ENCODE results near the gene TXNRD2.

The TXNRD2 gene

GRCh38 chr22:19964701-19965386, 23.2 kb upstream of the TXNRD2 start:
- Histone ChIP-seq H3K79me2 (ENCODE audit: control insufficient read depth, insufficient read depth, low read length, unreplicated experiment) (no peaks in the 10 kb centered on the region), H2AFZ (ENCODE audit: low read length, unreplicated experiment) (no peak overlapping the region), H3K27ac (ENCODE audit: low read depth, low read length) (no peak overlapping the region), H3K36me3 (ENCODE audit: insufficient read depth, low read length) (no peaks in the 10 kb centered on the region), H3K4me1 (ENCODE audit: control insufficient read depth, insufficient read depth, low read length, unreplicated experiment) (peaks cover 7% of the 10 kb centered on the region), H3K4me3 (ENCODE audit: low read depth, low read length) (no peak overlapping the region), H3K27me3 (ENCODE audit: insufficient read depth, low read length) (no peaks in the 10 kb centered on the region)

DNA sequence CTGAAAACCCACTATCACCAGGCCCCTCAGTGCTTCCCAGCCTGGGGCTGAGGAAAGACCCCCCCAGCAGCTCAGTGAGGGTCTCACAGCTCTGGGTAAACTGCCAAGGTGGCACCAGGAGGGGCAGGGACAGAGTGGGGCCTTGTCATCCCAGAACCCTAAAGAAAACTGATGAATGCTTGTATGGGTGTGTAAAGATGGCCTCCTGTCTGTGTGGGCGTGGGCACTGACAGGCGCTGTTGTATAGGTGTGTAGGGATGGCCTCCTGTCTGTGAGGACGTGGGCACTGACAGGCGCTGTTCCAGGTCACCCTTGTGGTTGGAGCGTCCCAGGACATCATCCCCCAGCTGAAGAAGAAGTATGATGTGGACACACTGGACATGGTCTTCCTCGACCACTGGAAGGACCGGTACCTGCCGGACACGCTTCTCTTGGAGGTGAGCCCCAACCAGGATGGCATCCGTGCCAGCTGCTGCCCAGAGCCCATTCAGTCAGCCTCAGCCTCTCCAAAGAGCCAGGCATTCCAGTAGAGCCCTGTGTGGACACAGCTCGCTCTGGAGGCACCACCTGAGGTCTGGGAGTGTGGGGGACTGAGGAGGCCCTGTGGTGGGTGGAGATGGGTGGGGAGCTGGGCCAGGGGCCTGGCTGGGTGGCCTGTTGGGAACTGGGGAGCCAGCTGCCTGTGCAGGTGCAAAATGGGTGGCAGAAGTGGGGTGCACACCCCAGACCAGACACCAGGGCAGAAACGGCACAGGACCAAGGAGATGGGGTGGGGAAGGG, 22.4 kb upstream of the TXNRD2 start:
- Histone ChIP-seq H3K79me2 (ENCODE audit: control insufficient read depth, insufficient read depth, low read length, unreplicated experiment) (no peaks in the 10 kb centered on the region), H3K27me3 (ENCODE audit: insufficient read depth, low read length) (no peaks in the 10 kb centered on the region), H3K4me1 (ENCODE audit: control insufficient read depth, insufficient read depth, low read length, unreplicated experiment) (peaks cover 8% of the 10 kb centered on the region), H3K4me3 (ENCODE audit: low read depth, low read length) (no peak overlapping the region), H3K36me3 (ENCODE audit: insufficient read depth, low read length) (no peaks in the 10 kb centered on the region), H3K27ac (ENCODE audit: low read depth, low read length) (no peak overlapping the region), H2AFZ (ENCODE audit: low read length, unreplicated experiment) (no peak overlapping the region)

DNA sequence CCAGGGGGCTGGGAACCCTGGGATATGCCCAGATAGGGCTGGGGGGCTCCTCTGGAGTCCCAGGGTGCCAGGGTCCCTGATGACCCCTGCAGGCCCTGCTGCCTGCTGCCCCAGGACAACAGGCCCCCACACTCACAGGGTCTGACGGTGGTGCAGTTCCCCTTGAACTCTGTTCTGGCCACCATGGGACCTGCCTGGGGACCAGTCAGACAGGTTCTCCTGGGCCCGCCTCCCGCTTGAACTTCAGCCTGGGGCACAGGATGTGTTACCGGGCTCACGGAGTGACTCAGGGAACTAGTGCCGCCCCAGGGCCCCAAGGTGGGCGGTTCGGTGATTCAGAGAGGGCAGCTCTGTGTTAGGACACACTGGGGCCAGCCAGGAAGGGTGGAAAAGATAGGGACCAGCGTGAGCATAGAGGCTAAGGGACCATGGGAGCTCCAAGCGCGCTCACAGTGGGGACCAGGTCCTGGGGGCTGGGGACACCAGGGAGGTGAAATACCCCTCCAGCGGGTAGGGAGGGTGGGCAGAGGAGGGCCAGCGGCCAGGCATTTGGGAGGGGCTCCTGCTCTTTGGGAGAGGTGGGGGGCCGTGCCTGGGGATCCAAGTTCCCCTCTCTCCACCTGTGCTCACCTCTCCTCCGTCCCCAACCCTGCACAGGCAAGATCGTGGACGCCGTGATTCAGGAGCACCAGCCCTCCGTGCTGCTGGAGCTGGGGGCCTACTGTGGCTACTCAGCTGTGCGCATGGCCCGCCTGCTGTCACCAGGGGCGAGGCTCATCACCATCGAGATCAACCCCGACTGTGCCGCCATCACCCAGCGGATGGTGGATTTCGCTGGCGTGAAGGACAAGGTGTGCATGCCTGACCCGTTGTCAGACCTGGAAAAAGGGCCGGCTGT, 21.5 kb upstream of the TXNRD2 start:
- H2AFZ ChIP-seq (ENCODE audit: low read length, unreplicated experiment): no peak overlapping the region

DNA sequence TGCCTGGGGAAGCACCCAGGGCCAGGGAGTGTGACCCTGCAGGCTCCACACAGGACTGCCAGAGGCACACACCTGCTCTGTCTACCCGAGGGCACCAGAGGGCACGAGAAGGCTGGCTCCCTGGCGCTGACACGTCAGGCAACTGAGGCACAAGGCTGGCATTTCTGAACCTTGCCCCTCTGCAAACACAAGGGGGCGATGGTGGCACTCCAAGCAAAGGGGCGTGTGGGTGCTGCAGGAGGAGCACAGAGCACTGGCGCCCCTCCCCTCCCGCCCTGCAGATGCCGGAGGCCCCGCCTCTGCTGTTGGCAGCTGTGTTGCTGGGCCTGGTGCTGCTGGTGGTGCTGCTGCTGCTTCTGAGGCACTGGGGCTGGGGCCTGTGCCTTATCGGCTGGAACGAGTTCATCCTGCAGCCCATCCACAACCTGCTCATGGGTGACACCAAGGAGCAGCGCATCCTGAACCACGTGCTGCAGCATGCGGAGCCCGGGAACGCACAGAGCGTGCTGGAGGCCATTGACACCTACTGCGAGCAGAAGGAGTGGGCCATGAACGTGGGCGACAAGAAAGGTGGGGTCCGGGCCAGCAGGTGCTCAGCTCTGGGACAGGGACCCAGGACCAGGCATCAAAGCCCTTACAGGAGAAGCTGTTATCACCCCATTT, 20.8 kb upstream of the TXNRD2 start:
- no peak overlapping the region for H3K4me3 ChIP-seq (ENCODE audit: low read depth, low read length)
- no peaks in the 10 kb centered on the region for H3K36me3 ChIP-seq (ENCODE audit: insufficient read depth, low read length)
- H3K79me2 ChIP-seq (ENCODE audit: control insufficient read depth, insufficient read depth, low read length, unreplicated experiment): no peaks in the 10 kb centered on the region
- peaks cover 11% of the 10 kb centered on the region for H3K4me1 ChIP-seq (ENCODE audit: control insufficient read depth, insufficient read depth, low read length, unreplicated experiment)
- no peak overlapping the region for H3K27ac ChIP-seq (ENCODE audit: low read depth, low read length)
- no peaks in the 10 kb centered on the region for H3K27me3 ChIP-seq (ENCODE audit: insufficient read depth, low read length)
- no peak overlapping the region for H2AFZ ChIP-seq (ENCODE audit: low read length, unreplicated experiment)

More for the DNA sequence above, 21.5 kb upstream of the TXNRD2 start:
- Histone ChIP-seq H3K79me2 (ENCODE audit: control insufficient read depth, insufficient read depth, low read length, unreplicated experiment) (no peaks in the 10 kb centered on the region), H3K27ac (ENCODE audit: low read depth, low read length) (no peak overlapping the region), H3K36me3 (ENCODE audit: insufficient read depth, low read length) (no peaks in the 10 kb centered on the region), H3K4me1 (ENCODE audit: control insufficient read depth, insufficient read depth, low read length, unreplicated experiment) (peaks cover 11% of the 10 kb centered on the region), H3K4me3 (ENCODE audit: low read depth, low read length) (no peak overlapping the region), H3K27me3 (ENCODE audit: insufficient read depth, low read length) (no peaks in the 10 kb centered on the region)

- Histone ChIP-seq H3K27me3 (ENCODE audit: insufficient read depth, low read length) (no peaks in the 10 kb centered on the region), H3K36me3 (ENCODE audit: insufficient read depth, low read length) (no peaks in the 10 kb centered on the region), H3K79me2 (ENCODE audit: control insufficient read depth, insufficient read depth, low read length, unreplicated experiment) (no peaks in the 10 kb centered on the region), H3K4me1 (ENCODE audit: control insufficient read depth, insufficient read depth, low read length, unreplicated experiment) (peaks cover 11% of the 10 kb centered on the region), H3K4me3 (ENCODE audit: low read depth, low read length) (no peak overlapping the region), H2AFZ (ENCODE audit: low read length, unreplicated experiment) (no peak overlapping the region), H3K27ac (ENCODE audit: low read depth, low read length) (no peak overlapping the region)
Observed at GRCh38 chr22:19961868-19962245, 20.2 kb upstream of the TXNRD2 start.

DNA sequence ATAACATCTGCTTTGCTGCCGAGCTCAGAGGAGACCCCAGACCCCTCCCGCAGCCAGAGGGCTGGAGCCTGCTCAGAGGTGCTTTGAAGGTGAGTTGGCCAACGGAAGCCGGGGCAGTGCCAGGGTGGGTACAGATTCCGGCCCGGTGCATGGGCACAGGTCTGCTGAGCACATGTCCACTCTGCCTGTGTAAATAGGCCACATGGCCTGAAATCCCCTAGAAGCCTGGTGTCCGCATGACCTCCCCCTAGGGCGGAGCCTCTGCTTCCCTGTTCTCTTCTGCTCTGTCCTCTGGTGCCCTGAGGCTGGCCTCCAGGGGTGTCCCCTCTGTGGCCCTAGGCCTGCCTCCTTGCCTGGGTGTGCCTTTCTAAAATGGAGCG, 19.6 kb upstream of the TXNRD2 start:
- Histone ChIP-seq H3K27ac (ENCODE audit: low read depth, low read length) (no peak overlapping the region), H3K79me2 (ENCODE audit: control insufficient read depth, insufficient read depth, low read length, unreplicated experiment) (no peaks in the 10 kb centered on the region), H3K27me3 (ENCODE audit: insufficient read depth, low read length) (no peaks in the 10 kb centered on the region), H3K36me3 (ENCODE audit: insufficient read depth, low read length) (no peaks in the 10 kb centered on the region), H2AFZ (ENCODE audit: low read length, unreplicated experiment) (no peak overlapping the region), H3K4me1 (ENCODE audit: control insufficient read depth, insufficient read depth, low read length, unreplicated experiment) (peaks cover 11% of the 10 kb centered on the region), H3K4me3 (ENCODE audit: low read depth, low read length) (no peak overlapping the region)

GRCh38 chr22:19960491-19961200, 19.0 kb upstream of the TXNRD2 start:
- H3K27me3 ChIP-seq (ENCODE audit: insufficient read depth, low read length): no peaks in the 10 kb centered on the region
- H3K79me2 ChIP-seq (ENCODE audit: control insufficient read depth, insufficient read depth, low read length, unreplicated experiment): no peaks in the 10 kb centered on the region
- no peak overlapping the region for H2AFZ ChIP-seq (ENCODE audit: low read length, unreplicated experiment)
- H3K27ac ChIP-seq (ENCODE audit: low read depth, low read length): no peak overlapping the region
- no peaks in the 10 kb centered on the region for H3K36me3 ChIP-seq (ENCODE audit: insufficient read depth, low read length)
- H3K4me3 ChIP-seq (ENCODE audit: low read depth, low read length): no peak overlapping the region
- peaks cover 11% of the 10 kb centered on the region for H3K4me1 ChIP-seq (ENCODE audit: control insufficient read depth, insufficient read depth, low read length, unreplicated experiment)

GRCh38 chr22:19959587-19960490, 18.2 kb upstream of the TXNRD2 start:
- no peaks in the 10 kb centered on the region for H3K36me3 ChIP-seq (ENCODE audit: insufficient read depth, low read length)
- no peak overlapping the region for H2AFZ ChIP-seq (ENCODE audit: low read length, unreplicated experiment)
- H3K4me1 ChIP-seq (ENCODE audit: control insufficient read depth, insufficient read depth, low read length, unreplicated experiment): peaks cover 11% of the 10 kb centered on the region
- no peaks in the 10 kb centered on the region for H3K27me3 ChIP-seq (ENCODE audit: insufficient read depth, low read length)
- H3K27ac ChIP-seq (ENCODE audit: low read depth, low read length): no peak overlapping the region
- no peaks in the 10 kb centered on the region for H3K79me2 ChIP-seq (ENCODE audit: control insufficient read depth, insufficient read depth, low read length, unreplicated experiment)
- H3K4me3 ChIP-seq (ENCODE audit: low read depth, low read length): peak overlapping the region; percentile 53; the same call in 1 of the 2 replicates

DNA sequence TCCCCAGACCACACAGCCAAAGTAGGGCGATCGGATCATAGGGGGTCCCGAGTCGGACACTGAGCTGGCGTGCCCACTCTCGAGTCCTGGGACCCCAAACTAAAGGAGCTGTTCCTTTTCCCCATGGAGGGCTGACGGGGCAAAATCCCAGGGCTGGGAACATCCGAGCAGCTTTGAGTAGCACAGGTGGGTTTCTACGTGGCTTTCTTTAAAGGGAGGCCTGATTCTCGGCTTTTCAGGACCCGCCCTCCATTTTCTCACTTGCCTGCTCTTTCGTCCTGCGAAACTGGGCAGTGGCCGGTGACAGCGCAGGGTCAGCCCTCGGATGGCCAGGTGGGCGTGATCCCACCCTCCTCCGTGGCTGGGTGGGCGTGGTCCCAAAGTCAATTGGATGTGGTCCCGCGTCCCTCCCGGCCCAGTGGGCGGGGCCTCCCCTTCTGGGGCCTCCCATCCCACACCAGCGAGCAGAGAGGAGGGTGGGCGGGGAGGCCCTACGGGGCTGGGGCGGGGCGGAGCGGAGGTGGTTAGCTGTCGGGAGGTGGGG, 17.5 kb upstream of the TXNRD2 start:
- H3K27ac ChIP-seq (ENCODE audit: low read depth, low read length): no peak overlapping the region
- no peak overlapping the region for H2AFZ ChIP-seq (ENCODE audit: low read length, unreplicated experiment)
- no peaks in the 10 kb centered on the region for H3K36me3 ChIP-seq (ENCODE audit: insufficient read depth, low read length)
- peak overlapping the region; percentile 53 for H3K4me3 ChIP-seq (ENCODE audit: low read depth, low read length)
- no peaks in the 10 kb centered on the region for H3K27me3 ChIP-seq (ENCODE audit: insufficient read depth, low read length)
- peaks cover 11% of the 10 kb centered on the region for H3K4me1 ChIP-seq (ENCODE audit: control insufficient read depth, insufficient read depth, low read length, unreplicated experiment)
- H3K79me2 ChIP-seq (ENCODE audit: control insufficient read depth, insufficient read depth, low read length, unreplicated experiment): no peaks in the 10 kb centered on the region
